Myometrial cell (primary cell): Measurements from ENCODE around the gene OR14C36. TPM values are rescaled to one million over a fixed set of nuclear protein-coding genes. Genes with fewer than 3 reads are reported as not detected.

Experiments
- total RNA-seq: library from RNA; depleted of rRNA; stranded (reverse); fragments of >200 nt; gene quantifications from 2 replicates; pipeline ENCODE4 v1.2.3, GENCODE V29; 2015

The OR14C36 gene, protein sequence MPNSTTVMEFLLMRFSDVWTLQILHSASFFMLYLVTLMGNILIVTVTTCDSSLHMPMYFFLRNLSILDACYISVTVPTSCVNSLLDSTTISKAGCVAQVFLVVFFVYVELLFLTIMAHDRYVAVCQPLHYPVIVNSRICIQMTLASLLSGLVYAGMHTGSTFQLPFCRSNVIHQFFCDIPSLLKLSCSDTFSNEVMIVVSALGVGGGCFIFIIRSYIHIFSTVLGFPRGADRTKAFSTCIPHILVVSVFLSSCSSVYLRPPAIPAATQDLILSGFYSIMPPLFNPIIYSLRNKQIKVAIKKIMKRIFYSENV
- total RNA-seq, result not detected in 2 replicates

DNA sequence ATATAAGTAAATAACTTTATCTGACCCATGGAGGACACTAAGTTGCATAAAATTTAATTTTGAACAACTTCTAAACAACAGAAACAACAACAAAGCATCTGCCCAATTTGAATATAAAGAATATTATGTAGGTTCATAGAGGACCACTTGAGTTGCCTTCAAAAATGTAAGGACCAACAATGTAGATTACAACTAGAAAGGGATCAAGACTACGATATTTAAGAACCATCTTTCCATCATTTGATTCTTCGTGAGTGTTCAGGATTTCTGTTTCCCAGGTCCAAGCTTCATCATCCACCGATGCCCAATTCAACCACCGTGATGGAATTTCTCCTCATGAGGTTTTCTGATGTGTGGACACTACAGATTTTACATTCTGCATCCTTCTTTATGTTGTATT lies at the start of gene OR14C36:
Gene OR14C36, plus strand, starts transcription at position 301 of the 400 bp plus-strand sequence. Its CDS starts 0 bp downstream, at position 301.

DNA sequence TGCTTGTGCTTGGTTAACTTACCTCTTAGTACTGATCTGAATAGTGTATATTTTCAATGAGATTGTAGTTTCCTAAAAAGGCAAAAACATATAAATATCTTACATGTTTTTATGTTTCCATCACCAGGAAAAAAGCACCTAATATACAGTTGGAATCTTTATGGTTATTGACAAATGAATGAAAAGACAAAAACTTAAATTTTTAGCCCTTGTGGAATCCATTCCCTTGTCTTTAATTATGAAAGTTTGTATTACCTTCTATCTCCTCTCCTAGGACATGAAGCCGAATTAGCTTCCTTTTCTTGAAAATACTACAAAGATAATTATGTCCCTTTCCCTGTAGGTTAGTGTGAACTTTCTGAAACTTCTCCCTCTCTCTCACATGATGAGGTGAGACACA lies 45.3 kb upstream of the OR14C36 start, which contains the start of gene OR2T12:
Gene OR2T12, minus strand, starts transcription at position 101 of the 400 bp plus-strand sequence. CDS start 7,846 bp downstream, outside the sequence.

DNA sequence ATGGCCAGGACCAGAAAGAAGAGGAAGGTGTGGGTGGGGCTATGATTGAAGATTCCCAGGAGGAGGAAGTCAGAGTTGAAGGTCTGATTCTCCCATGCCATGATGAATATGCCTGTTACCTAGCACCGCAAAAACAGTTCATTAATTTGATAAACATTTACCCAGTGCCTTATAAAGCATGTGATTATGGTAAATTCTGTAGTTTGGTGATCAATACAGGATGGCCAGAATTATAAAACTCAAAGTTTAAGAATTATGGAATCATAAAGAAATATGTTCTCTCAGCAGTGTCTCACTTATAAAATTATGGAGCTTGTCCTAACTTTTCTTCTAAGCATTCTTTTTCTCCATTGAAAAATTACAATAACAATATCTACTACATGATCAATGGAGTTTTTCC lies 24.1 kb upstream of the OR14C36 start, which contains the start of gene OR2M7:
Gene OR2M7, minus strand, starts transcription at position 101 of the 400 bp plus-strand sequence. Its CDS starts 0 bp downstream, at position 101.

DNA sequence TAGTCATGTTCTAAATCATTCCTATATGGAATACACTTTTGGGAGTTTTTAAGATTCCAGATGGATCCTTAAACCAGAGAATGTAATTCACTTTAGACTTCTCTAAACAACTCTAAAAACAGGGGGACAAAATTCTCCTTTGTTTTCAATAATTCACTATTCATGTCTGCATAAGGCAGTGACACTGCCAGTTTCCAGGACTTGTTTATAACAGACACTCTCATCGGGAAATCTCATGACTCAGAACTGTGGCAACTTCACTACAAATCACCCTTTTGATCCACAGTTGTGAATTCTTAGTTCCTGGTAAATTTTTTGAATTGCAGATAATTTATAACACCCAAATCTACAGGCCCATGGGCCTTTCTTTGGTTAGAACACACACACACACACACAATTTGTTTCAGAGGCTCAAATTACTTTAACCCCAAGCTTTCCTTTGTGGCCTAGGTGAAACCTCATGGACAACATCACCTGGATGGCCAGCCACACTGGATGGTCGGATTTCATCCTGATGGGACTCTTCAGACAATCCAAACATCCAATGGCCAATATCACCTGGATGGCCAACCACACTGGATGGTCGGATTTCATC lies 12.6 kb downstream of the OR14C36 start, which contains the start of gene OR2T4:
Gene OR2T4, plus strand, starts transcription at position 545 of the 595 bp plus-strand sequence. Its CDS starts 0 bp downstream, at position 545.

DNA sequence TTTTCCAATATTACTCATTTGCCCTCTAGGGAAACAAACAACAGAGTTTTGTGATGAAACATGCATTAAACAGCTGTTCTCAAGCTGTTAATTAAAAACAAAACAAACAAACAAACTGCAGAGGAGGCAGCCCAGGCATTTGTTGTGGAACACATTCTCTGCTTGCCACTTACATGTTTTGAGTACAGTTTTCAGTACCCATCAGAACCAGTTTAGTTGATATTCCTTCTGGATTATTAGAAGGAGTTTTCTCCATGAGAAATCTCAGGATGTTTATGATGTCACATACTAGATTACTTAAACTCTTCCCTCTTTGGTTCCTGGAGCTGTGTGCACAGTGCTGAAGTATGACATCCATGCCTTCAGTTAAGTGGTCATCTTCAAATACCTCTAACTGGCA lies 26.9 kb downstream of the OR14C36 start, which contains the start of gene OR2T6:
Gene OR2T6, plus strand, starts transcription at position 301 of the 400 bp plus-strand sequence. CDS start 11,863 bp downstream, outside the sequence.

Other genes with a start within 250 kb of the OR14C36 start
- not detected in 2 replicates for gene OR2M5, start 203.6 kb upstream of the OR14C36 start, total RNA-seq
- not detected in 2 replicates for gene OR2M2, start 174.0 kb upstream of the OR14C36 start, total RNA-seq
- gene OR2M3, start 151.5 kb upstream of the OR14C36 start, total RNA-seq, result not detected in 2 replicates
- gene OR2M4, start 117.4 kb upstream of the OR14C36 start, total RNA-seq, result not detected in 2 replicates
- not detected in 2 replicates for gene OR2T33, start 70.8 kb upstream of the OR14C36 start, total RNA-seq
- not detected in 2 replicates for gene OR2T12, start 45.4 kb upstream of the OR14C36 start, total RNA-seq
- gene OR2M7, start 24.2 kb upstream of the OR14C36 start, total RNA-seq, result not detected in 2 replicates
- not detected in 2 replicates for gene OR2T4, start 12.9 kb downstream of the OR14C36 start, total RNA-seq
- not detected in 2 replicates for gene OR2T6, start 27.0 kb downstream of the OR14C36 start, total RNA-seq
- gene OR2T1, start 54.3 kb downstream of the OR14C36 start, total RNA-seq, result not detected in 2 replicates
- not detected in 2 replicates for gene OR2T2, start 96.9 kb downstream of the OR14C36 start, total RNA-seq
- not detected in 2 replicates for gene OR2T3, start 124.6 kb downstream of the OR14C36 start, total RNA-seq
- not detected in 2 replicates for gene OR2T5, start 139.8 kb downstream of the OR14C36 start, total RNA-seq
- not detected in 2 replicates for gene OR2G6, start 159.3 kb downstream of the OR14C36 start, total RNA-seq
- not detected in 2 replicates for gene OR2T29, start 214.0 kb downstream of the OR14C36 start, total RNA-seq
- gene OR2T34, start 226.0 kb downstream of the OR14C36 start, total RNA-seq, result not detected in 2 replicates
- gene OR2T10, start 248.9 kb downstream of the OR14C36 start, total RNA-seq, result not detected in 2 replicates